ENCODE measurements around the gene LCE2D.
"Not testable (repeated sequence)": the region's sequence is repeated elsewhere in the genome, so short reads cannot be mapped to it uniquely, and the experiment has no call there.

LCE2D gene

DNA sequence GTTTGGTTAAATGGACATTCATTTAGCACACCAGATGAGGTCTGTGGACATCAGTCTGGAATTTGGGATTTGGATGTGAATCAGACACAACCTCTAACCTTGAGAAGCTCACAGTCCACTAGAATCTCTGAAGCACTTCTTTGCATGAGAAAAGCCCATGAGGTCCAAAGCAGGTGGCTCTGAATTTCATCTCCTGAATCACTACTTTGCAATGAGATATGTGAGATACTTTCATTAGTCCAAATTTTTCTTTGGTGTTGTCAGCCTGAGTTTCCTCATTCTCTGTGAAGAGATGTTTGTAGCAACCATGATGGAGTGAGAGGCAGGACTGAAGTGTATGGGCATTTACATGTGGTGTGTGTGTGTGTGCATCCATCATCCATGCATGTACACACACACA, 16.5 kb upstream of the LCE2D start:
- Histone ChIP-seq H3K36me3 (ENCODE audit: control insufficient read depth in 2 of 2, insufficient read depth in 2 of 2, low read length in 2 of 2) (no peaks in the 10 kb centered on the region), H3K4me1 (ENCODE audit: control insufficient read depth in 2 of 2, insufficient read depth in 2 of 2, low read length in 2 of 2) (no peaks in the 10 kb centered on the region), H3K27ac (ENCODE audit: low read depth in 2 of 2, low read length in 2 of 2) (no peak overlapping the region), H3K9ac (ENCODE audit: low read depth in 1 of 2, low read length in 2 of 2) (no peak overlapping the region), H3K9me3 (ENCODE audit: control insufficient read depth in 2 of 2, low read length in 2 of 2) (no peaks in the 10 kb centered on the region), H3K27me3 (ENCODE audit: control insufficient read depth in 2 of 2, insufficient read depth in 2 of 2, low read length in 2 of 2) (no peaks in the 10 kb centered on the region), H3K4me3 (ENCODE audit: low read length in 2 of 2) (no peak overlapping the region)

GRCh38 chr1:152654110-152654509, 9.1 kb upstream of the LCE2D start:
- no peaks in the 10 kb centered on the region for H3K4me1 ChIP-seq (ENCODE audit: control insufficient read depth in 2 of 2, insufficient read depth in 2 of 2, low read length in 2 of 2)
- H3K9me3 ChIP-seq (ENCODE audit: control insufficient read depth in 2 of 2, low read length in 2 of 2): no peaks in the 10 kb centered on the region
- H3K36me3 ChIP-seq (ENCODE audit: control insufficient read depth in 2 of 2, insufficient read depth in 2 of 2, low read length in 2 of 2): no peaks in the 10 kb centered on the region
- H3K27ac ChIP-seq (ENCODE audit: low read depth in 2 of 2, low read length in 2 of 2): no peak overlapping the region
- H3K4me3 ChIP-seq (ENCODE audit: low read length in 2 of 2): no peak overlapping the region
- no peaks in the 10 kb centered on the region for H3K27me3 ChIP-seq (ENCODE audit: control insufficient read depth in 2 of 2, insufficient read depth in 2 of 2, low read length in 2 of 2)
- H3K9ac ChIP-seq (ENCODE audit: low read depth in 1 of 2, low read length in 2 of 2): no peak overlapping the region

- Histone ChIP-seq H3K4me3 (ENCODE audit: low read length in 2 of 2) (no peak overlapping the region), H3K27me3 (ENCODE audit: control insufficient read depth in 2 of 2, insufficient read depth in 2 of 2, low read length in 2 of 2) (no peaks in the 10 kb centered on the region), H3K9me3 (ENCODE audit: control insufficient read depth in 2 of 2, low read length in 2 of 2) (no peaks in the 10 kb centered on the region), H3K36me3 (ENCODE audit: control insufficient read depth in 2 of 2, insufficient read depth in 2 of 2, low read length in 2 of 2) (no peaks in the 10 kb centered on the region), H3K4me1 (ENCODE audit: control insufficient read depth in 2 of 2, insufficient read depth in 2 of 2, low read length in 2 of 2) (no peaks in the 10 kb centered on the region), H3K27ac (ENCODE audit: low read depth in 2 of 2, low read length in 2 of 2) (no peak overlapping the region), H3K9ac (ENCODE audit: low read depth in 1 of 2, low read length in 2 of 2) (no peak overlapping the region)
These were observed 6.7 kb upstream of the LCE2D start for GRCh38 chr1:152656459-152656858.

DNA sequence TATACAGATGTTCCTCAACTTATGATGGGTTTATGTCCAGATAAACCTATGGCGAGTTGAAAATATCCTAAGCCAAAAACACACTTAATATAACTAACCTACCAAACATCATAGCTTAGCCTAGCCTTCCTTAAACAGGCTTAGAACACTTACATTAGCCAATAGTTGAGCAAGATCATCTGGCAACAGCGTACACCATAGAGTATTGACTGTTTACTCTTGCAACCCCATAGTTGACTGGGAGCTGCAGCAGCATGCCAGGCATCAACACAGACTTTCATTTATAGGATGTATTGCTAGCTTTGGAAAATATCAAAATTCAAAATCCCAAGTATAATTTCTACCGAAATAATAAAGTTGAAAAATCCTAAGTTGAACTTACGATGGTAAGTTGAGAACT, 5.5 kb upstream of the LCE2D start:
- H3K27me3 ChIP-seq (ENCODE audit: control insufficient read depth in 2 of 2, insufficient read depth in 2 of 2, low read length in 2 of 2): peaks cover 0 to under 1% of the 10 kb centered on the region in 2 donors
- no peaks in the 10 kb centered on the region for H3K36me3 ChIP-seq (ENCODE audit: control insufficient read depth in 2 of 2, insufficient read depth in 2 of 2, low read length in 2 of 2)
- H3K9me3 ChIP-seq (ENCODE audit: control insufficient read depth in 2 of 2, low read length in 2 of 2): no peaks in the 10 kb centered on the region
- H3K4me3 ChIP-seq (ENCODE audit: low read length in 2 of 2): no peak overlapping the region
- no peak overlapping the region for H3K27ac ChIP-seq (ENCODE audit: low read depth in 2 of 2, low read length in 2 of 2)
- H3K9ac ChIP-seq (ENCODE audit: low read depth in 1 of 2, low read length in 2 of 2): no peak overlapping the region
- no peaks in the 10 kb centered on the region for H3K4me1 ChIP-seq (ENCODE audit: control insufficient read depth in 2 of 2, insufficient read depth in 2 of 2, low read length in 2 of 2)

DNA sequence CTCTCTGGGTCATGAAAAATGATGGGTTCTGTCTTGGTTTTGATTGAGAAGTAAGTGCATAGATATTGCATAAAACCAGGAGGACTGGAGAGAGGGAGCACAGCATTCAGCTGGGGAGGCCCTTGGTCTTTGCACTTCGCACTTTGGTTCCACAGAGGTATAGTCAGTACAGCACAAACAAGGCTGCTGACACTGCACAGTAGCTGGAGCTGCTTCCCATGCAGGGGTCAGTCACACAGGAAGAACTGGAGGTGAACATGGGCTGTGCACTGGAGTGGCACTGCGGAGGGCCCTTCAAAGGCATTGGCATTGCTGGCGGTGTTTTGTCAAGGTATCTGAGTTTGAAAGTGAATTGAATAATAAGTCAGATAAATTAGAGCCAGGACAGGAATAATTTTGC, 4.5 kb upstream of the LCE2D start:
- H3K4me3 ChIP-seq (ENCODE audit: low read length in 2 of 2): no peak overlapping the region
- H3K9me3 ChIP-seq (ENCODE audit: control insufficient read depth in 2 of 2, low read length in 2 of 2): no peaks in the 10 kb centered on the region
- no peaks in the 10 kb centered on the region for H3K36me3 ChIP-seq (ENCODE audit: control insufficient read depth in 2 of 2, insufficient read depth in 2 of 2, low read length in 2 of 2)
- H3K4me1 ChIP-seq (ENCODE audit: control insufficient read depth in 2 of 2, insufficient read depth in 2 of 2, low read length in 2 of 2): no peaks in the 10 kb centered on the region
- peaks cover 0 to 3% of the 10 kb centered on the region in 2 donors for H3K27me3 ChIP-seq (ENCODE audit: control insufficient read depth in 2 of 2, insufficient read depth in 2 of 2, low read length in 2 of 2)
- H3K9ac ChIP-seq (ENCODE audit: low read depth in 1 of 2, low read length in 2 of 2): no peak overlapping the region
- H3K27ac ChIP-seq (ENCODE audit: low read depth in 2 of 2, low read length in 2 of 2): no peak overlapping the region

DNA sequence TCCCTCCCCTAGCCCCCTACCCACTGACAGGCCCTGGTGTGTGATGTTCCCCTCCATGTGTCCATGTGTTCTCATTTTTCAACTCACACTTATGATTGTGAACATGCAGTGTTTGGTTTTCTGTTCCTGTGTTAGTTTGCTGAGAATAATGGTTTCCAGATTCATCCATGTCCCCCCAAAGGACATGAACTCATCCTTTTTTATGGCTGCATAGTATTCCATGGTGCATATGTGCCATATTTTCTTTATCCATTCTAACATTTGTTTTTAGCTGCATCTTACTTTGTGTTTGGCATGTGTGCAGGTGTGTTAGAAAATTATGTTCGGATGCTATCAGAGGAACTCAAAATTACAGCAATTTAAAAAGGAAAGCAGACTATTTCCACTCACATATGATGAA, 3.0 kb downstream of the LCE2D start:
- not testable (repeated sequence) for H3K27ac ChIP-seq (ENCODE audit: low read depth in 2 of 2, low read length in 2 of 2); H3K9me3 ChIP-seq (ENCODE audit: control insufficient read depth in 2 of 2, low read length in 2 of 2); H3K36me3 ChIP-seq (ENCODE audit: control insufficient read depth in 2 of 2, insufficient read depth in 2 of 2, low read length in 2 of 2); H3K27me3 ChIP-seq (ENCODE audit: control insufficient read depth in 2 of 2, insufficient read depth in 2 of 2, low read length in 2 of 2); H3K9ac ChIP-seq (ENCODE audit: low read depth in 1 of 2, low read length in 2 of 2); H3K4me3 ChIP-seq (ENCODE audit: low read length in 2 of 2); H3K4me1 ChIP-seq (ENCODE audit: control insufficient read depth in 2 of 2, insufficient read depth in 2 of 2, low read length in 2 of 2)

DNA sequence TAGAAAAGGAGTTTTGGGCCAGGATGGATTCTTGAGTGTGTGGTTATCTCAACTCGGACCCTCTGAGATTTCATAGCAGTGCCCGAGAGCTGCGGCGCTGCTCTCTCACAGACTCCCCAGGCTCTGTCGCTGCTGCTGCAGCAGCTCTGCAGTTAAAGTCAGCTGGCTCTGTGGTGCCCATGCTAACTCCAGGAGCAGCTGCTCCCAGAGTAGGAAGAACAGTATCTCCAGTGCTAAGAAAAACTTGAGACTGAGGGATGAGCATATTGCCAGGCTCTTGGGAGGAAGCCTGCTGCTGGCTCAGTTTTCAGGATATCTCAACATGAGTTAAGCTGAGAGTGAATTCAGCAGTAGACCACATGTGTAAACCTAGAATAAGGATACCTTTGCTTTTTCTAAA, 4.5 kb downstream of the LCE2D start:
- H3K4me1 ChIP-seq (ENCODE audit: control insufficient read depth in 2 of 2, insufficient read depth in 2 of 2, low read length in 2 of 2): no peaks in the 10 kb centered on the region
- no peaks in the 10 kb centered on the region for H3K9me3 ChIP-seq (ENCODE audit: control insufficient read depth in 2 of 2, low read length in 2 of 2)
- H3K36me3 ChIP-seq (ENCODE audit: control insufficient read depth in 2 of 2, insufficient read depth in 2 of 2, low read length in 2 of 2): no peaks in the 10 kb centered on the region
- H3K9ac ChIP-seq (ENCODE audit: low read depth in 1 of 2, low read length in 2 of 2): no peak overlapping the region
- no peak overlapping the region for H3K4me3 ChIP-seq (ENCODE audit: low read length in 2 of 2)
- H3K27ac ChIP-seq (ENCODE audit: low read depth in 2 of 2, low read length in 2 of 2): no peak overlapping the region
- peaks cover 0 to 3% of the 10 kb centered on the region in 2 donors for H3K27me3 ChIP-seq (ENCODE audit: control insufficient read depth in 2 of 2, insufficient read depth in 2 of 2, low read length in 2 of 2)

GRCh38 chr1:152673016-152673415, 9.8 kb downstream of the LCE2D start:
- no peaks in the 10 kb centered on the region for H3K36me3 ChIP-seq (ENCODE audit: control insufficient read depth in 2 of 2, insufficient read depth in 2 of 2, low read length in 2 of 2)
- no peaks in the 10 kb centered on the region for H3K4me1 ChIP-seq (ENCODE audit: control insufficient read depth in 2 of 2, insufficient read depth in 2 of 2, low read length in 2 of 2)
- H3K27me3 ChIP-seq (ENCODE audit: control insufficient read depth in 2 of 2, insufficient read depth in 2 of 2, low read length in 2 of 2): no peaks in the 10 kb centered on the region
- H3K9me3 ChIP-seq (ENCODE audit: control insufficient read depth in 2 of 2, low read length in 2 of 2): no peaks in the 10 kb centered on the region
- H3K4me3 ChIP-seq (ENCODE audit: low read length in 2 of 2): no peak overlapping the region
- no peak overlapping the region for H3K27ac ChIP-seq (ENCODE audit: low read depth in 2 of 2, low read length in 2 of 2)
- no peak overlapping the region for H3K9ac ChIP-seq (ENCODE audit: low read depth in 1 of 2, low read length in 2 of 2)

DNA sequence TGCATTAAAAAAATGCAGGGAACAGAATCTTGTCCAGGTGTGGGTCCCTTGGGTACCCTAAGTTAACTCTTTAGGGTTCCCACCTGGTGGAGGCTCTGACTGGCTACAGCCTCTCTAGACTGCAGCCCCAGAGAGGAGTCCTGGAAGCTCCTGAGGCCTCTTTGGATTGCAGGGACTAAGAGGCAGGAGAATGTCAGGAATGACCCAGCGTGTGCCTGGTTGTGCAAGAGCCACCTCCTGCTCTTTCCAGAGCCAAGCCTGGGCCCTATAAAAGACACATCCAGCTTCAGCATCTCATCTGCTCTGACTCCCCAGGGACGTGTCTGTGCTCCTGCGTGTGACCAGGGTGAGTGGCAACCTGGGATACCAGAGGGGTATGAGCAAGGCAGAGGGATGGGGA, 11.8 kb downstream of the LCE2D start, which contains the start of gene LCE2C:
Gene LCE2C, plus strand, starts transcription at position 297 of the 400 bp plus-strand sequence. CDS start 737 bp downstream, outside the sequence.
- not testable (repeated sequence) for H3K36me3 ChIP-seq (ENCODE audit: control insufficient read depth in 2 of 2, insufficient read depth in 2 of 2, low read length in 2 of 2); H3K27me3 ChIP-seq (ENCODE audit: control insufficient read depth in 2 of 2, insufficient read depth in 2 of 2, low read length in 2 of 2); H3K4me1 ChIP-seq (ENCODE audit: control insufficient read depth in 2 of 2, insufficient read depth in 2 of 2, low read length in 2 of 2)

GRCh38 chr1:152679459-152679858, 16.3 kb downstream of the LCE2D start:
- Histone ChIP-seq H3K9me3 (ENCODE audit: control insufficient read depth in 2 of 2, low read length in 2 of 2) (no peaks in the 10 kb centered on the region), H3K27me3 (ENCODE audit: control insufficient read depth in 2 of 2, insufficient read depth in 2 of 2, low read length in 2 of 2) (no peaks in the 10 kb centered on the region), H3K4me1 (ENCODE audit: control insufficient read depth in 2 of 2, insufficient read depth in 2 of 2, low read length in 2 of 2) (no peaks in the 10 kb centered on the region), H3K36me3 (ENCODE audit: control insufficient read depth in 2 of 2, insufficient read depth in 2 of 2, low read length in 2 of 2) (no peaks in the 10 kb centered on the region), H3K27ac (ENCODE audit: low read depth in 2 of 2, low read length in 2 of 2) (no peak overlapping the region), H3K4me3 (ENCODE audit: low read length in 2 of 2) (no peak overlapping the region), H3K9ac (ENCODE audit: low read depth in 1 of 2, low read length in 2 of 2) (no peak overlapping the region)

More for the DNA sequence above, 11.8 kb downstream of the LCE2D start, which contains the start of gene LCE2C:
- not testable (repeated sequence) for H3K4me3 ChIP-seq (ENCODE audit: low read length in 2 of 2); H3K9me3 ChIP-seq (ENCODE audit: control insufficient read depth in 2 of 2, low read length in 2 of 2); H3K9ac ChIP-seq (ENCODE audit: low read depth in 1 of 2, low read length in 2 of 2); H3K27ac ChIP-seq (ENCODE audit: low read depth in 2 of 2, low read length in 2 of 2)

DNA sequence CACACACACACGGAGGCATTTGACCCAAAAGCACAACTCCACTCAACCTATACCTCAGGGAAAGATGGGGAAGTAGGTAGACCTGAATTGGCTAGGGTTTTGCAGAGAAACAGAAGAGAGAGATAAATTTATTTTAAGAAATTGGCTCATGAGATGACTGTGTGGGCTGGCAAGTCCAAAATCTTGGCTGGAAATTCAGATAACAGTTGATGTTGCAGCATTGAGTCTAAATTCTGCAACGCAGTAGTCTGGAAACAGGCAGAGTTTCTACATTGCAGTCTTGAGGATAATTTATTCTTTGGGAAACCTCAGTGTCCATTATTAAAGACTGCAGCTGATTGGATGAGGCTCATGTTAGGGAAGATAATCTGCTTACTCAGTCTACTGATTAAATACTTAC, 18.4 kb downstream of the LCE2D start:
- H3K36me3 ChIP-seq (ENCODE audit: control insufficient read depth in 2 of 2, insufficient read depth in 2 of 2, low read length in 2 of 2): no peaks in the 10 kb centered on the region
- H3K9me3 ChIP-seq (ENCODE audit: control insufficient read depth in 2 of 2, low read length in 2 of 2): no peaks in the 10 kb centered on the region
- H3K4me1 ChIP-seq (ENCODE audit: control insufficient read depth in 2 of 2, insufficient read depth in 2 of 2, low read length in 2 of 2): no peaks in the 10 kb centered on the region
- no peak overlapping the region for H3K27ac ChIP-seq (ENCODE audit: low read depth in 2 of 2, low read length in 2 of 2)
- no peak overlapping the region for H3K4me3 ChIP-seq (ENCODE audit: low read length in 2 of 2)
- no peaks in the 10 kb centered on the region for H3K27me3 ChIP-seq (ENCODE audit: control insufficient read depth in 2 of 2, insufficient read depth in 2 of 2, low read length in 2 of 2)
- no peak overlapping the region for H3K9ac ChIP-seq (ENCODE audit: low read depth in 1 of 2, low read length in 2 of 2)

Measured in mucosa of rectum (tissue), 2 donors.